H1 (cell line): ENCODE data around the gene MRGPRX2. TPM values are rescaled to one million over a fixed set of nuclear protein-coding genes. Genes with fewer than 3 reads are reported as not detected.

Experiments
- ATF3 ChIP-seq: IDR thresholded peaks from 2 replicates; pipeline ENCODE4 v1.6.1; 2011; ENCODE audit warnings: low read depth, mild to moderate bottlenecking, low read length; ENCODE audit not compliant: insufficient read depth
- CBX5 ChIP-seq: fragments of 300-800, 300-1000 bp; sonication (generic); IDR thresholded peaks from 2 replicates; pipeline ENCODE4 v1.7.1; 2016; ENCODE audit warnings: antibody characterized with exemption, low read length, low read depth
- CBX8 ChIP-seq: fragments of 300-800, 300-1000 bp; sonication (generic); IDR thresholded peaks from 2 replicates; pipeline ENCODE4 v1.7.1; 2016; ENCODE audit warnings: low read depth, low read length, borderline replicate concordance
- CREB1 ChIP-seq: IDR thresholded peaks from 2 replicates; pipeline ENCODE4 v1.6.1; 2012; ENCODE audit warnings: inconsistent platforms
- E2F6 ChIP-seq: IDR thresholded peaks from 2 replicates; pipeline ENCODE4 v1.6.1; 2012; ENCODE audit warnings: inconsistent platforms
- HDAC2 ChIP-seq, 2 experiments: fragments of 300-600 bp in 1 of 2; sonication (generic) in 1 of 2; IDR thresholded peaks; 2 replicates each; pipeline ENCODE4 v1.6.1; 2011 to 2012; ENCODE audit warnings: low read depth in 2 of 2, low read length in 2 of 2, mild to moderate bottlenecking in 2 of 2, moderate library complexity in 2 of 2, borderline replicate concordance in 1 of 2, inconsistent platforms in 1 of 2
- HDAC6 ChIP-seq: IDR thresholded peaks from one replicate; pipeline ENCODE4 v1.7.1; 2012; ENCODE audit warnings: low read depth, mild to moderate bottlenecking, inconsistent platforms, low read length, moderate library complexity
- KDM1A ChIP-seq: fragments of 200-600, 300-600 bp; sonication (generic); IDR thresholded peaks from 2 replicates; pipeline ENCODE4 v1.7.1; 2016; ENCODE audit warnings: mild to moderate bottlenecking, low read length, borderline replicate concordance
- NRF1 ChIP-seq: IDR thresholded peaks from 2 replicates; pipeline ENCODE4 v1.6.1; 2011; ENCODE audit warnings: mild to moderate bottlenecking, low read depth, low read length, improper control_type of control experiment
- POLR2AphosphoS5 ChIP-seq: IDR thresholded peaks from 2 replicates; pipeline ENCODE4 v1.6.1; 2011; ENCODE audit warnings: low read depth, low read length
- TAF7 ChIP-seq: optimal IDR thresholded peaks from 2 replicates; pipeline ENCODE3; 2011; ENCODE audit warnings: low read depth, mild to moderate bottlenecking, inconsistent platforms, low read length, moderate library complexity, borderline replicate concordance
- ZNF274 ChIP-seq: IDR thresholded peaks from 2 replicates; pipeline ENCODE4 v1.7.0; 2012; ENCODE audit warnings: low read length, borderline replicate concordance; ENCODE audit errors: extremely low read depth
- polyA plus RNA-seq, 7 experiments: library from polyadenylated mRNA; depleted of rRNA in 3 of 7; stranded (reverse) in 5 of 7; unstranded in 2 of 7; fragments of >200 nt in 5 of 7; fragments of 200-250 nt in 2 of 7; gene quantifications; 1 replicate in 5 of 7; 2 replicates in 1 of 7; 4 replicates in 1 of 7; pipeline versions ENCODE4 v1.2.1 to v1.2.3, GENCODE V29; 2011 to 2013; ENCODE audit warnings: missing spikeins in 2 of 7, mixed read lengths in 2 of 7
- total RNA-seq: library from RNA; stranded (reverse); fragmentation: NEBNext Ultra II Directional; extraction: Animal tissue kit (Norgen Biotek cat#: 25700); gene quantifications from 2 replicates; pipeline ENCODE4 v1.2.1, GENCODE V29; 2021

MRGPRX2 gene
- total and polyA plus RNA-seq, 2 of the 8 experiments (the other 6 are each of a cell fraction or from before 2014, with no cell fraction given), result not detected

- TF ChIP-seq CBX5, result no peak
- TF ChIP-seq POLR2AphosphoS5, result no peak
- no peak for TF ChIP-seq E2F6
- no peak for TF ChIP-seq KDM1A
- TF ChIP-seq ZNF274, result no peak
- TF ChIP-seq TAF7, result no peak
- TF ChIP-seq CBX8, result no peak
- TF ChIP-seq CREB1, result peak; percentile 69
- no peak for TF ChIP-seq NRF1
- TF ChIP-seq HDAC6, result no peak
- no peak for TF ChIP-seq HDAC2 (IDR thresholded peaks at IDR 0.05; ENCODE audit: borderline replicate concordance in 1 of 2, low read depth in 2 of 2, low read length in 2 of 2)
- no peak; the same call in 1 of the 2 replicates for TF ChIP-seq ATF3
Measured at GRCh38 chr11:19071255-19071654, 10.7 kb upstream of the MRGPRX2 start (continued).
